Endodermal cell (in vitro differentiated cells): ENCODE measurements around the gene NAA60. TPM values are rescaled to one million over a fixed set of nuclear protein-coding genes. Genes with fewer than 3 reads are reported as not detected.

Experiments
- DNase-seq: peaks from one replicate; pipeline ENCODE4 v3.0.0-alpha.2; 2017
- H3K27ac ChIP-seq: 2 replicates; pipeline ENCODE4 v1.5.1; 2013; ENCODE audit warnings: mild to moderate bottlenecking, low read depth, low read length, moderate library complexity
- H3K27me3 ChIP-seq: 2 replicates; pipeline ENCODE4 v1.6.1; 2013; ENCODE audit warnings: mild to moderate bottlenecking, low read length, moderate library complexity; ENCODE audit not compliant: insufficient read depth, control insufficient read depth, poor library complexity, severe bottlenecking
- H3K36me3 ChIP-seq: 2 replicates; pipeline ENCODE4 v1.7.0; 2013; ENCODE audit warnings: mild to moderate bottlenecking, low read length, moderate library complexity; ENCODE audit not compliant: control insufficient read depth, insufficient read depth
- H3K4me1 ChIP-seq: one replicate; pipeline ENCODE4 v1.7.0; 2013; ENCODE audit warnings: low read length; ENCODE audit not compliant: control insufficient read depth, insufficient read depth
- H3K4me3 ChIP-seq: 2 replicates; pipeline ENCODE4 v1.5.1; 2013; ENCODE audit warnings: mild to moderate bottlenecking, low read length, moderate library complexity
- H3K9ac ChIP-seq: 2 replicates; pipeline ENCODE4 v1.6.1; 2013; ENCODE audit warnings: mild to moderate bottlenecking, low read length, moderate library complexity; ENCODE audit not compliant: poor library complexity, severe bottlenecking; ENCODE audit errors: extremely low read depth
- H3K9me3 ChIP-seq: 2 replicates; pipeline ENCODE4 v1.6.1; 2013; ENCODE audit warnings: mild to moderate bottlenecking, low read length, moderate library complexity; ENCODE audit not compliant: control insufficient read depth
- H3K27ac Mint-ChIP-seq: 2 replicates; pipeline ENCODE4 v1.8.0; 2020; ENCODE audit warnings: mixed read lengths
- H3K27me3 Mint-ChIP-seq: 2 replicates; pipeline ENCODE4 v1.8.0; 2021; ENCODE audit warnings: mild to moderate bottlenecking, mixed read lengths; ENCODE audit not compliant: insufficient read depth
- H3K36me3 Mint-ChIP-seq: 2 replicates; pipeline ENCODE4 v1.8.0; 2020; ENCODE audit warnings: low read depth, mixed read lengths
- H3K4me1 Mint-ChIP-seq: 2 replicates; pipeline ENCODE4 v1.8.0; 2020; ENCODE audit warnings: mixed read lengths
- H3K4me3 Mint-ChIP-seq: 2 replicates; pipeline ENCODE4 v1.8.0; 2020; ENCODE audit warnings: mild to moderate bottlenecking, moderate library complexity, mixed read lengths
- H3K9me3 Mint-ChIP-seq: 2 replicates; pipeline ENCODE4 v1.8.0; 2020; ENCODE audit warnings: mild to moderate bottlenecking, mixed read lengths
- CTCF ChIP-seq: fragments of 200-600 bp; sonication (generic); conservative IDR thresholded peaks from 2 replicates; pipeline ENCODE4 v1.5.0; 2021; ENCODE audit warnings: antibody characterized with exemption, mild to moderate bottlenecking
- WGBS, 2 experiments: methylation state at CpG; one replicate each; pipeline versions ENCODE4 v1.1.5 to v1.1.7; 2013; ENCODE audit warnings: missing lambda C conversion rate in 2 of 2, mixed read lengths in 1 of 2; ENCODE audit not compliant: insufficient coverage in 1 of 2, insufficient read length in 1 of 2; 5-methylcytosine and 5-hydroxymethylcytosine counted together
- total RNA-seq, 2 donors: library from RNA; stranded (reverse); fragmentation: NEBNext Ultra II Directional in 1 of 2; extraction: Animal tissue kit (Norgen Biotek cat#: 25700) in 1 of 2; gene quantifications; 2 replicates in 1 of 2; 3 replicates in 1 of 2; pipeline ENCODE4 v1.2.1, GENCODE V29; 2021

The NAA60 gene
- total RNA-seq, 2 donors from 2014 or later = 54.5 to 61.8 TPM

GRCh38 chr16:3454631-3455147 lies 11.2 kb downstream of the NAA60 start:
- peaks cover 6% of the 10 kb centered on the region for H3K9me3 Mint-ChIP-seq
- no peak overlapping the region for H3K9ac ChIP-seq
- no peak overlapping the region for H3K27ac Mint-ChIP-seq

GRCh38 chr16:3457434-3458252 lies 14.2 kb downstream of the NAA60 start:
- TF ChIP-seq CTCF = peak; percentile 68
- Histone ChIP-seq H3K36me3 (no peaks in the 10 kb centered on the region), H3K4me1 (peaks cover 7% of the 10 kb centered on the region), H3K27me3 (no peaks in the 10 kb centered on the region), H3K9ac (peak overlapping the region; percentile 93), H3K27ac (peak overlapping the region; percentile 88), H3K9me3 (no peaks in the 10 kb centered on the region), H3K4me3 (peak overlapping the region; percentile 96)
- peak overlapping the region; percentile 94 for H3K4me3 Mint-ChIP-seq
- DNase-seq = peak; percentile 96
- no peaks in the 10 kb centered on the region for H3K36me3 Mint-ChIP-seq
- H3K9me3 Mint-ChIP-seq = no peaks in the 10 kb centered on the region
- WGBS, 2 experiments = 2 to 31% methylated on average over 10 to 83 of the region's 83 CpGs
- H3K4me1 Mint-ChIP-seq = peaks cover 36% of the 10 kb centered on the region
- H3K27me3 Mint-ChIP-seq = no peaks in the 10 kb centered on the region
- peak overlapping the region; percentile 90 for H3K27ac Mint-ChIP-seq

More at GRCh38 chr16:3454631-3455147, 11.2 kb downstream of the NAA60 start:
- Mint-ChIP-seq H3K4me1 (peaks cover 11% of the 10 kb centered on the region), H3K27me3 (no peaks in the 10 kb centered on the region), H3K4me3 (no peak overlapping the region), H3K36me3 (peaks cover 14% of the 10 kb centered on the region)
- Histone ChIP-seq H3K4me1 (peaks cover 3% of the 10 kb centered on the region), H3K9me3 (no peaks in the 10 kb centered on the region), H3K36me3 (no peaks in the 10 kb centered on the region), H3K4me3 (no peak overlapping the region), H3K27me3 (no peaks in the 10 kb centered on the region), H3K27ac (no peak overlapping the region)
- WGBS, 2 experiments = 96% methylated on average over 9 to 10 of the region's 10 CpGs
- no peak for TF ChIP-seq CTCF
- DNase-seq = no peak

DNA sequence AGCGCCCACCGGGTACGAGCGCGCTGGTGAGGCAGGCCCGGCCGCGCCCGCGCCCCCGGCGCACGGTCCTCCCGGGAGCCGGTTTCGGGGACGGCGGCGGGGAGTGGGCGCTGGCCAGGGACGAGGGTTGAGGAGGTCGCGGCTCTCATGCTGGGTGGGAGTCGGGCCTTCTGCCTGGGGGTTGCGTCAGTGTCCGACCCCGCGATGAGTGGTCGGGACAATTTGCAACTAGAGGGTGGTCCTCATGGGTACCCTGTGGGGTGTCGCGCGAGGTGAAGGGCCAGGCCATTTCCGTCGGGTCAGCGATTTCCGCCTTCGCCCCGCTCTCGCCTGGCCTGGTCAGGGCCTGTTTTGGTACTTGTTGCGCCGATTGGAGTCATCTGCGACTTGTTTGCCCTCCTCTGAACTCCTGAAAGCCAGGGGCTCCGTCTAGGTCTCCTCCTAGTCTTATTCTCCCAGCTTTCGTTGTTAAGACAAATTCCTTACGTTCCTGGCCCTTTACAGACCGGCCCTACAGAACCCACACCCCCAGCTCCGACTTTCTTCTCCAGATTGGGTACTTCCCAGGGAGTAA lies 14.9 kb downstream of the NAA60 start:
- no peaks in the 10 kb centered on the region for H3K27me3 ChIP-seq
- peak; percentile 72 for DNase-seq
- Mint-ChIP-seq H3K36me3 (no peaks in the 10 kb centered on the region), H3K4me1 (peaks cover 36% of the 10 kb centered on the region), H3K27ac (peak overlapping the region; percentile 71), H3K9me3 (no peaks in the 10 kb centered on the region), H3K27me3 (no peaks in the 10 kb centered on the region), H3K4me3 (peak overlapping the region; percentile 94)
- H3K27ac ChIP-seq = peak overlapping the region; percentile 78
- H3K4me3 ChIP-seq = peak overlapping the region; percentile 96
- 0% methylated on average over 20 to 47 of the region's 47 CpGs for WGBS, 2 experiments
- TF ChIP-seq CTCF = no peak
- peak overlapping the region; percentile 93 for H3K9ac ChIP-seq
- peaks cover 3% of the 10 kb centered on the region for H3K36me3 ChIP-seq
- H3K4me1 ChIP-seq = peaks cover 7% of the 10 kb centered on the region
- no peaks in the 10 kb centered on the region for H3K9me3 ChIP-seq
